NCI-H460 (cell line): ENCODE data around the gene HTRA3. TPM values are rescaled to one million over a fixed set of nuclear protein-coding genes. Genes with fewer than 3 reads are reported as not detected.

Experiments used
- DNase-seq: peaks from one replicate; pipeline ENCODE4 v3.0.0-alpha.2; 2016; ENCODE audit warnings: low read depth; ENCODE audit errors: extremely low read depth
- total RNA-seq: library from RNA; depleted of rRNA; stranded (reverse); fragments of >200 nt; shearing (Covaris generic); gene quantifications from 2 replicates; pipeline ENCODE4 v1.2.3, GENCODE V29; 2014

HTRA3 gene
- total RNA-seq, 1 experiment from 2014 or later: not detected

DNA sequence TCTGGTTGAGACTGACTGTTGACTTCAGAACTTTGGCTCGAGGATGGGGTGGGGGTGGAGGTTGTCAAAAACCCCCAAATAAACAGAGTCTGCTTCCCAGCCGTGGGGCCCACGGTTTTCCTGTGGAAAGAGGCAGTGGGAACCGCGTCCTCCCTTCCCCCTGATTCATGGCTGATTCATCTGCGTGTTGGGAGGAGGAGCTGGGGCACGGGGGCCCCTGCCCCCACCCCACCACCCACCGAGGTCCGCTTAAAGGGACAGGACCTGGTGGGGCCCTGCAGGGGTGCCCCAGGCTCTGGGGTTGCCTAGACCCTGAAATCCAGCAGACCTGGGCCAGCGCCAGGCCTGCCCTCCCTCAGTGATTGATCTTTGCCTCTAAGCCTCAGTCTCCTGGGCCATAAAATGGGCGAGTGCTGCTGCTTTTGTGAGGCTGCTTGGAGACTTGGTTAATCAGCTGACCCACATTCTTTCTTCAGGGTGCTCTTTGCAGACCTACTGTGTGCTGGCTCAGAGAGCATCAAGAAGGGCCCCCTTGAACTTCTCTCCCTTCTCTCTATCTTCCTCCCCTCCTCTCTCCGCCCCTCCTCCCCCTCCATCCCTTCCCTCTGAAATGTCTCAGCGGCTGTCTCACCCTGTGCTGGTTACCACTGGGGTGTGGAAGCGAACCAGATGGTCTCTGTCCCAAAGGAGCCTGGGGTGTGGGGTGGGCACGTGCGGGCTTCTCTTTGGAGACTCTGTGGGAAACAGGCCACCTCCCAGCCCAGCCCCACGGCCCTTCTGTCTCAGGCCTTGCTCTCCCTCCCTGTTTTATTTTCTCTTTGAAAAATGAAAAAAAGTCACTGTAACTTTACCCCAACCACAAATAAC, 9.1 kb downstream of the HTRA3 start:
- no peak for DNase-seq

DNA sequence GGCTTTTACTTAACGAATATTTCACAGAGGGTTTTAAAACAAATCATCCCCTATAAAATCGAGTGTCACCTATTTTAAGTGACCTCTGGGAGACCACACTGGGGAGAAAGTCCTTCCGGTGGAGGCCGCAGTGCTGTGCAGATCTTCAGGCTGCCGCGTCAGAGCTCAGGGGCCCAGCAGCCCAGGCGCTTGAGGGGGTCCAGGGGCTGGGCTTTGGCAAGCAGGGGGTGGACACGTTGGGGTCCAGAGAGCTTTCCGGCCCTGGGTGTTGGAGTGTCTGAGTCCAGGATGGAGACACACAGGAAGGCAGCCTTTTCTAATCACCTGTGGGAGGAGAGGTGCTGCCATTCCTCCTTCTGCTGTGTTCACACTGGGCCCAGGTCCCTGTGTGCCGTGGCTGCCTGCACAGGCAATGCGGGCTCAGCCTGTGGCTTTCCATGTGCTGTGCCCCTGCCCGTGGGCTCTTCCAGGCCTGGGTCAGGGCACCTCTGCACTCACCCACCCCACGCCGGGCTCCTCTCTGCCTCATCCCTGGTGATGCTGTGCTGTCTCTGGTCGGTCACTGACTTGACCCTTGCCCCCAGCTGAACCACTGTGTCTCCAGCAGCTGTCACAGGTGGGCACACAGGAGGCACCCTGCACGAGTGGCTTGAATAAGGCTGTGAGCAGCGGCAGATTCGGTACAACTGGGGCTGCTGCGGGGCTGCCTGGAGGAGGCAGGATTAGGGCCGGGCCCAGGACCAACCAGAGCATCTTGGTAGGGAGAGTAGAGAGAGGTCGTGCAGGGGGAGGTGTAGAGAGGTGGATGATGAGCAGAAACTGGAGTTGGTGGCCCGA, 10.0 kb downstream of the HTRA3 start:
- DNase-seq: no peak

DNA sequence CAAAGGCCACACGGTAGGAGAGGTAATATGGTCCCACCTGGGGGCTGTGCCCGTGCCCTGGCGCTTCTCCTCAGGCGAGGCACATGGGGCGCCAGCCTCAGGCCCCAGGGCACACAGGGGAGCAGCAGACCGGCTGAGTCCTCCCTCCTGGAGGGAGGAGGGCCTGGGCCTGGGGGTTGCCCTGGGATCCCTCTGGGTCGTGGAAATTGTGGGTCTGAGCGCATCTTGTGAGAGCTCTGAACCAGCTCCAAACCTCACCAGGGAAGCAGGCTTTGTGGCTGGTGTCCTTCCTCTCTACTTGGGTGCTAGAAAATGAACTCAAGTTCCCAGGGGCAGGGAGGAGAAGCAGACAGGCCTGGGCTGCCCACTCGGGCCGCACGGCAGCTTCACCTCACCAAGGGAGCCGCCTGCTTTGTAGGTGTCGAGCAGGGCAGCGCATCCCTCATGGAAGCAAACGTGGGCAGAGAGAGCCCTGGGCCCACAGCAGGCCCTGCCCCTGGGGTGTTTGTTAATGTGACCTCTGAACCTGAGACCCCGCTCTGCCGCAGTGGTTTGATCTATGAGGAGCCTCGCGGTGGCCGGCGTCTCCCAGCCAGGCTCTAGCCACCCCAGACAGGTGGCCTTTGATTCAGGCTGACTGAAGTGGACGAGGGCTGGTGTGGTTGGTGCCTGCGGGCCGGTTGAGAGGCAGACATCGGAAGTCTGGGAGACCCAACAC, 10.8 kb downstream of the HTRA3 start:
- no peak for DNase-seq

DNA sequence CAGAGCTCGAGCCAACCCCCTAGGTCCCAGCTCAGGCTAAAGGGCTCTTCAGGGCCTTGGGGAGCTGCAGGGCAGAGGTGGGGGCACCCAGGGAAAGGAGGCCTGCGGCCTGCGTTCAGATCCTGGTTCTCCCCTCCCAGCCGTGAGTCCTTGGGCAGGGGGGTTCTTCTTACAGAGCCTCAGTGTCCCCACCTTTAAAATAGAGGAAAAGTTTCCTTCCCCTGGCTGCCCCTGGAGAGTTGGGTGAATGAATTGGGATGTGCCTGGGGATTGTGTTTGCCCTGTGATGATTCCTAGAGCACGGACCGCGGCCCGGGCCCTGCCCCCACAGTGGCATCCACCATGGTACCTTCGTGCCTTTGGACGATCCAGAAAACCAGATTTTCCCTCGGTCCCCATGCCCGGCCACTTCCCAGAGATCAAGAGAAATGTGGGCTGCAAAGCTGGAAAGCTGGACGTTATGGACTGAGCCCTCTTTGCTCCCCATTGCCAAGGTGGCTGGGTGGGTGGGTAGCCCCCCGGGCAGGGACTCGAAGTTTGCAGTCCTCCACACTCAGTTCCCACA, 11.4 kb downstream of the HTRA3 start:
- no peak for DNase-seq

DNA sequence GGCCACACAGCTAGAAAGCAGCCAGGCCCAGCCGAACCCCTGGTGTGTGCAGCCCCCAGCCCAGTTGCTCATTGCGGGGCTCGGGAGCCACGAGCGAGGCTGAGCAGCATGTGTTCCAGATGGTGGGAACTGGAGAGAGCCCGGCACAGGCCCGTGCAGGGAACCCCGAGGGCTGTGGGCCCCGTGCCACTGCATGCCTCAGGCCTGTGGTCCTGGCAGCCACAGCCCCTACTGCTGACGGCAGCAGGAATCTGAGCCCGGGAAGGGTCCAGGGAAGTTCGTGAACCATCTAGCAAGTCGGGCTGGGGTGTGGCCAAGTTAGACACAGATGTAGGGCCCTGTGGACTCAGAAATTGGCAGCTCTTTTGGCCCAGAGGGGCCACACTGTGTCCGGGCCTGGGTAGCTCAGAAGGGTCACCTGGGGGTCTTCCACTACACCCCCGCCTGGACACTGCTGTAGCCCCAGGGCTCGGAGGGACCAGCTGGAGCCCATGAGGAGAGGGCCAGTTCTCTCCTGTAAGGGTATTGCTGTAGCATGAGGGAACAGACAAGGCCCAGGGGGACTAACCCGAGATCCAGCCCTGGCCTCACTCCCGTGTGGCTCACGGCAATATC, 12.1 kb downstream of the HTRA3 start:
- no peak for DNase-seq

DNA sequence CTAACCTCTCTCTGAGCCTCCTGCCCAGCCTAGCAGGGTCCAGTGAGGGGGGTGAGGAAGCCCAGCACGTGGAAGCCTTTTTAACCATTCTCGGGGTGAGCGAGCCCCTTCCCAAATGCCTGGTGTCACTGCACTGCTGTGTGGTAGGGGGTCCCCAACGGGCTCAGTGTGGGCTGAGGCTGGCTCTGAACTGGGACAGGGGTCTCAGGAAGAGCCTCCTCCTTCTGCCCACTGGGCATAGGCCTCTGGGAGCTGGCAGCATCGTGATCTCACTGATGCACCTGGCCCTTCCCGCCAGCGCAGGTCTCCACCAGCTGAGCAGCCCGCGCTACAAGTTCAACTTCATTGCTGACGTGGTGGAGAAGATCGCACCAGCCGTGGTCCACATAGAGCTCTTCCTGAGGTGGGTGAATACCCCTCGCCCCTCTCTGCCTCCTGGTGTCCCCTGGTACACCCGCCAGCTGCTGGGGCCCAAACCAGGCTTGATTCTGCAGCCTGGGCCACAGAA, 12.6 kb downstream of the HTRA3 start:
- DNase-seq: no peak

DNA sequence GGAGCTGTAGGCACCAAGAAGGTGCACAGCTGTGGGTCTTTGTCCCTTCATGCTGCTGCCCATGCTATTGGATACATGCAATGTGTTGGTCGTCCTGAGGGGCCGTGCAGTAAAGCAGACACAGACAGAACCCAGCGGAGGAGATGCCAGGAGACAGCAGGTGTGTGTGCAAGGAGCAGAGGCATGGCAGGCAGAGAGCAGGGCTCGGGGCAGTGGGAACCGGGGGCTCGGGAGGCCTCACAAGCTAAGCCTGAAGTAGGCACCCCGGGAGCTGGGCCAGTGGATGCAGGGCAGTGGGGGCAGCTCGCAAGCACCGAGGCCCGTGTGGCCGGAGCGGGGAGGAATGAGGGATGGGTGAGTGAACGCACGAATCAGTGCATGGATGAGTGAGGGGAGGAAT, 13.2 kb downstream of the HTRA3 start:
- DNase-seq: no peak

DNA sequence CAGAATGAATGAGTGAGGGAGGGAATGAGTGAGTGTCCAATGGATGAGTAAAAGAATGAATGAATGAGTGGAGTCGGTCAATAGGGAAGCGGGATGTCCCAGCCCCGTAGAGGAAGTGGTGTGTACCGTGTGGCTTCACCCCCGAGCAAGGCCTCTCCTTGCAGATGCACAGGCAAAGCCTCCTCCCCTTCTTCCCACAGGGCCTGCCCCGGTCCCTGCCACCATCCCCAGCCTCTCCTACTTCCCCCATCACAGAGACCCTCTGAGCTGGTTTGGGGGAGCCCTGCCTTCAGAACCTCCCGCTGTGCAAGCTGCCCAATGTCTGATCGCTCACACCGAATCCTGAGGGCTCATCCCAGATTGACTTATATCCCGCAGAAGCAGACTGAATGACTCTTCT, 13.6 kb downstream of the HTRA3 start:
- no peak for DNase-seq

DNA sequence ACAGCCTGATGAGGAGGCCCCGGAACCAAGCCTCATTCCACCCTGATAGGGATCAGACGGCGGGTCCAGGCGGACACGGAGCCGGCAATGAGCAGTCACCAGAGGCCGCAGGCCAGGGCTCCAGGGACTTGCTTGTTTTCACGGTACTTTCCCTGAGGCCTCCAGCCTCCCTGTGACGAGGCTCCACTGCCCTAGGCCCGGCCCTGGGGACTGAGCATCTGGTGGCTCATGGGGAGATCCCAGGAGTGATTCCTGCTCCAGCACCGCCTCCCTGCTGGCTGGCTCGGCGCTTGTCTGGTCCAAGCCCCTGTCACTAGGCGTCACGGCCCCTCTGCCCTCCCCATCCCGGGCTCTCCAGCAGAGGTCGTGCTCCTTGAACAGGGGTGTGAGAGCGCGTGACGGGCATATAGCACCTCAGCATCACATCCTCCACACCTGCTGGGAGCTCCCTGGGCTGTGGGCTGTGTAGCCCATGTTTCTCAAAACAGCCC, 14.1 kb downstream of the HTRA3 start:
- DNase-seq: no peak

DNA sequence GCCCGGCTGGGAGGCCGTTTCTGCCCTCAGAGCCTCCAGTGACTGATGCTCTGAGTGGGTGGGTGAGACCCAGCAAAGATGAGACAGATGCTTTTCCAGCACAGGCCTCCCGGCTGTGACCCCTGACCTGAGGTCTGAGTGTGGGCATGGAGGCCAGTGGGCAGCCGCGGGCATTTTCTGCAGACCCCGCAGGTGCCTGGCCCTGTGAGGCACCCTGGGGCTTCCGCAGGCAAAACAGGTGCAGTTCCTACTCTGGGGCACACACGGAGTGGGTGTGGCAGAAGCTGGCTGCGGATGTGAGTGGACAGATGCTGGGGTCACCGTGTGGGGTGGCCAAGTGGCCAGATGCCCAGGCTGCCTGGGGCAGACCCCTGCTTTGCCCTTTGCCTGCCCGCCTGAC, 14.8 kb downstream of the HTRA3 start:
- no peak for DNase-seq

DNA sequence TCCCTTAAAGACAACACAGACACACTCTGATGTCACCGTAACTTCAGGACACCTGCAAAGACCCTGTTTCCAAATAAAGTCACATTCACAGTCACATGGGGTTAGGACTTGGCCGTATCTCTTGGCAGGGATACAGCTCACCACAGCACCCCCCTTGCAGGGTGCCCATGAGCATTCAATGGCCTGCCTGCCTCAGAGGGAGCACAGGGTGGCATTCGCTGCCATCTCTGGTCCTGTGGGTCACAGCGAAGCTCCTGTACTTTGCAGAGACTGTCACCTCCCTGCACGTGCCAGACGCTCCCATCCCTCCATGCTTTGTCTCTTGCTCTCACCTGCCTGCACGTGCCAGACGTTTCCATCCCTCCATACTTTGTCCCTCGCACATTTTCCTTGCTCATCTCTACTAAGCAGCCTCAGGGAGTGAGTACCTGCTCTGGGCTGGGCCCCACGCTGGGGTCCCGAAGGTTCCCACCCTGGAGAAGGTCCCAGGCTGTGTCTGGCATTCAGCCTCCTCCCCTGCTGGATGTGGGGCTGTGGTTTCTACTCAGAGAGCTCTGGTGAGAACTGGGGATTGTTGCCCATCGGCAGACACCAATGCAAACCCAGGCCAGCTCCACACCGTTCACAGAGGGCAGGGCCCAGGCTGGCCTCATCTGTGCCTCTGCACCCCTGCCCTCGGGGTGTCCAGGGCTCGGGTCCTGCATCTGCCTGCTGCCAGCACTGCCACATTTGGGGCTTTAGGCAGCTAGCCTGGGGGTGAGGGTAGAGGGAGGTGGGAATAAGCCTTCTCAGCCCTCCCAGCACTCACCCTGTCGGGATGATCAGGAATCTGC, 15.8 kb downstream of the HTRA3 start:
- DNase-seq: no peak

DNA sequence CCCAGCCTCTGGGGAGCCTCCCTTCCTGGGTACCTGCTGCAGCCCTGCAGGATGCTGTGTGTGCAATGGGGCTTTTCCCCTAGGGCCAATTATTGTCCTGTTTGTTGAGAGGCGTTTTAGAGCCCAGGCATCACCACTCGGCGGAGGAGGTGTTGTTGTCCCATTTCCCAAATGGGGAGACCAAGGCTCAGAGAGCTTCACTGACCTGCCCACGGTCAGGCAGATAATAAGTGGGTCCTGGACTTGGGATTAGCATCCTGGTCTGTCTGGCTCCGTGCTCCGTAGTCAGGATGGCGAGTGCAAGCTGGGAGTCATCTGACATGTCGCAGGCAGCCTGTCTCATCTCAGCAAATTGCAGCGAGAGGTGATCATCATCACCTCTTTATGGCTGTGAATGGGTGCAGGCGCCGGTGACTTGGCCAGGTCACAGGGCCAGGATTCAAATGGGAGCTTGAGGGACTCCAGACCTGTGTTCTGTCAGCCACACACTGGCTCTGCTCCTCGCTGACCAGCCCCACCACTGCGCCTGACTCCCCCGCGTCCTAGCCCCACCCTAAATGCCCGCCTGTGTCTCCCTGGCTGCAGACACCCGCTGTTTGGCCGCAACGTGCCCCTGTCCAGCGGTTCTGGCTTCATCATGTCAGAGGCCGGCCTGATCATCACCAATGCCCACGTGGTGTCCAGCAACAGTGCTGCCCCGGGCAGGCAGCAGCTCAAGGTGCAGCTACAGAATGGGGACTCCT, 16.6 kb downstream of the HTRA3 start:
- no peak for DNase-seq

DNA sequence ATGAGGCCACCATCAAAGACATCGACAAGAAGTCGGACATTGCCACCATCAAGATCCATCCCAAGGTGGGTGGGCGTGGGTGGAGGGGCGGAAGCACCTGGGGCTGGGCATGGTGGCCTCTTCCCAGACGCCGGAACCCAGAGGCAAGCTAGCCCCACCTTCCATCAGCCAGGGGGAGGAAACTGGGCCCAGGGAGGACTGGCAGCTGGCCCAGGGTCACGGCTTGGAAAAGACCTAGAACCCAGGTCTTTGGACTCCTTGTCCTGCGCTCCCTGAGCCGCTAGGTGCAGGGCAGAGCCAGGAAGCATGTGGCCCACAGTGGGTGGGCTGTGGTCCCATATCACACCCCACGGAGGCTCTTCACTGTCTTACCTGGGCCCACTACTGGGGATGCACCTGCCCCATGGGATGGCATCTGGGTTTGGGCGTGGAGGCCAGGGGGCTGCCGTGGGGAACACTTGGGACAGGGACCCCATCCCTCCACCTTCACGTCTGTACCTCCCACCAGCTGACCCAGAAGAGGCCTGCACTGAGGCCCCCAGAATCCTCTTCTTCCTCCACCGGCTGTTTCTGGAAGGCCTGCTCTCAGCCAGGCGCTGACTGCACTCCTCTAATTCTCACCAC, 17.3 kb downstream of the HTRA3 start:
- DNase-seq: no peak

DNA sequence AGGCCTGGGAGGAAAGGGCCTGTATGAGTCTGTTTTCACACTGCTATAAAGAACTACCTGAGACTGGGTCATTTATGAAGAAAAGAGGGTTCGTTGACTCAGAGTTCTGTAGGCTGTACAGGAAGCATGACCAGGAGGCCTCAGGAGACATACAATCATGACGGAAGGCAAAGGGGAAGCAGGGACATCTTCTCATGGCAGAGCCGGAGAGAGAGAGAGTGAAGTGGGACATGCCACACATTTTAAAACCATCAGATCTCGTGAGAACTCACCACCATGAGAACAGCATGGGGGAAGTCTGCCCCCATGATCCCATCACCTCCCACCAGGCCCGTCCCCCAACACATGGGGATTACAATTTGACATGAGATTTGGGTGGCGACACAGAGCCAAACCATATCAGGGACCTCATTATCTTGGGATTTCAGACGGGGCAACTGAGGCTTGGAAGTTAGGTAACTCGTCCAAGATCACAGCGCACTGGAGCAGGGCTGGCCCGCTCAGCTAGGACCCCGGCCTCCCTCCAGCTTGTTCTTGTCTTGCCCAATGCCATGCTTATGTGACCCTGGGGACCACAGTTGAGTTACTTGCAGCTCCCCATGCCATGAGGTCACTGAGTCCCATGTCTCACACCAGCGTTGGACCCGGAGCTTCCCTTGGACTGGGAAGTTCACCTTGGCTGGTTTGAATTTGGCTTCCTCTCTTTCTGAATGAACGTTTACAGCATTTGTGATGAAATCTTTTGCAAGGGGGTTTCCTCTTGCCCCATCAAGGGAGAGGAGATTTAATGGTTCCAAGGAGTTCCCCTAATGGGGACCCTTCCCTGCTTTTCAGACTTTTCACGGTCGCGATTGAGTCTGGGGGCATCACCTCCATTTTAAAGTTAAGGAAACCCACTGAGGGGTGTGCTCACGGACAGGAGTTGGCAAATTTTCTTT, 18.1 kb downstream of the HTRA3 start:
- DNase-seq: no peak

DNA sequence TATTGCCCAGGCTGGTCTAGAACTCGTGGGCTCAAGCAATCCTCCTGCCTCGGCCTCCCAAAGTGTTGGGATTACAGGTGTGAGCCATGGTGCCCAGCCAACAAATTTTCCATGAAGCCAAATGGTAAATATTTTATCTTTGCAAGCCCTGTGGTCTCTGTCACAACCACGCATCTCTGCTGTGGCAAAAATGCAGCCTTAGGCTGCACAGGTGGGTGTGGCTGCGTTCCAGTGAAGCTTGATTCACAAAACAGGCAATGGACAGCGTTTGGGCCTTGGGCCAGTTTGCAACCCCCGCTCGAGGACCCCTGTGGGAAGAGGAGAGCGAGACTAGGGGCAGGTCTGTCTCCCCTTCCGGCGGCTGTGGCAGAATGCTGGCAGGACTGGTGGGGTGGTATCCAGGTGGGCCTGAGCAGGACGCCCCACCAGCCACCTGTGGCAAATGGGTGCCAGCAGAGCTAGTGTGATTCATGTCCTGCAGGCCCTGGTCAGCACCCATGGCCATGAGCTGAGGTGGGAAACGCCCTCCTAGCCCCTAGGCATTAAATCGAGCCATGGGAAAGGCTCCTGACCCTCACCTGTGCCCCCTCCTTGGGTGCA, 19.7 kb downstream of the HTRA3 start:
- no peak for DNase-seq

DNA sequence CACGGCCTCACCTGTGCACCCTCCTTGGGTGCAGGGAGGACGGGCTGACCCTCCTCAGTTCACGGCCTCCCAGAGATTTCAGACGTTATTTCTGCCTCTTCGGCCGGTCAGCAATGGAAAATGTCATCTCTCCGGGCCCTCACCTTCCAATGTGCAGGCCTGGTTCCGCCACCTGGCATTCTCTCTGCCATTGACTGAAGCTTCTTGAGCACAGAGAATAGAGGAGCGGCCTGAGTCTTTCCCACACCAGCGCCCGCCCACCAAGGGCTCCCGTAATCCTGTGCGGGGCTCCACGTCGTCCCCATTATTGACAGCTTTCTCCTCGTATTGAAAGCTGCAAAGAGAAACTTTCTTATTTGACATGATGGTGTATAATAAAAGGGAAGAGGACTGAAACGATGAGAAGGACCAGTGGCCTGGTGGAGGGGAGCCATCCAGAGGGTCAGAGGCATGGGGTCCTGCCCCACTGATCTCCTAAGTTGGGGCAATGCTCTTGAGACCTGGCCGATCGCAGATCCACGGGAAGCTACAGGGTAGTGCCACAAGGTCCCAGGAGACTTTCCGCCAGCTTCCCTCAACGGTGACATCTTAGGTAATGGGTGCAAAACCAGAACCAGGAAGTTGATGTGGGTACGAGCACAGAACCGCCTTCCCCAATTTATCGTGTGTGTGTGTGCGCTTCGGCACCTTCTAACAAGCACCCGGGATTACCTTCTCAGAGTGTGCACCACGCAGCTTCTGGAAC, 20.6 kb downstream of the HTRA3 start:
- no peak for DNase-seq
